NCI-H146 treated with DMSO at 0.1 percent for 48 hours (cell line): ENCODE measurements around the gene CDH13.

ENCODE experiments used
- DNase-seq: peaks from one replicate; lab custom pipeline; 2025; ENCODE audit not compliant: unreplicated experiment; lab: John Stamatoyannopoulos, UW

The CDH13 gene

GRCh38 chr16:83138976-83139690 lies 512.4 kb downstream of the CDH13 start:
- DNase-seq: no peak

DNA sequence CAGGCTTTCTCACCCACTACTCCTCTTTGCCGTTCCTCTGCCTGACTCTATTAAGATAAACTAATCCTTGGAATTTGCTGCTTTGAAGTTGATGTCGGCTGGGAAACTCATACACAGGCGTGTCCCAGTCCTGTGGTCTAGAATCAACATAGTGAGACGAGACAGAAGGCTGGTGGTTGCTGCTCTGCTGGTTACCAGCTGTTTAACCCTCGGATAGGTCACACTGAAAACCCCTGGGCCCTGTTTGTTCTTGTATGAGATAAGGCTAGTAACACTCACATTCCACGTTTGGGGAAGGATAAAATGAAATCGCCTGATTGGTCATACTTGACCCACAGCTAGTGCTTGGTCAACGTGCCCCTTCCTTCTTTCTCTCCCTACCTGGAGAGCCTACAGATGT lies 517.0 kb downstream of the CDH13 start:
- no peak for DNase-seq

- DNase-seq: no peak
Observed at GRCh38 chr16:83145297-83145696, 518.5 kb downstream of the CDH13 start.

GRCh38 chr16:83147244-83147643 lies 520.5 kb downstream of the CDH13 start:
- no peak for DNase-seq

DNA sequence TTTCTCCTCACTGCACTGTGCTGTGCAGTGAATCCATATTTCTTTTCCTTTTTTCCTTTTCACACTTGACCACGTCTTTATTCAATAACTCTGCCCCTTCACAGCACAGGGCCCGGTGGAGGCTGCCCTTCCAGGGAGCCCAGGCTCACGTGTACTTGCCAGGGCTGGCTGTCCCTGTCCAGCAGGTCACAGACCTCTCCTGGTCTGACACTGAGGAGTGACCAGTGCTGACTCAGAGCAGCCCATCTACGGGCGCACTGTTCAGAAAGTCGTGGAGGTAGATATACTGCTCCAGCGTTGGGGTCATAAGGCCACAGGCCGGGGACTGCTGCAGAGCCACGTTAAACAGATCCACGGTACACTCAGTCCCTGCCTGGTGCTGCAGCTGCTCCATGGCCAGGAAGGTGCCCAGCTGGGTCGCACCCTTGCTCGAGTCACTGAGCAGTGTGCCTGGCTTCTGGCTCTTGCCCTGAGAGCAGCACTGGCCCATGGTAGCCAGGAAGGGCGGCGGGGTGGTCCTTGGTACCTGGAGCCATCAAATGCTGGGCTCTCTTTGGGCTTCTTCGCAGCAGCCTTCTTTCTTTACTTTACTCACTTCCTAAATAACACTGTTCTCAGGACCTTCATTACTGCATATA lies 531.7 kb downstream of the CDH13 start:
- no peak for DNase-seq

DNA sequence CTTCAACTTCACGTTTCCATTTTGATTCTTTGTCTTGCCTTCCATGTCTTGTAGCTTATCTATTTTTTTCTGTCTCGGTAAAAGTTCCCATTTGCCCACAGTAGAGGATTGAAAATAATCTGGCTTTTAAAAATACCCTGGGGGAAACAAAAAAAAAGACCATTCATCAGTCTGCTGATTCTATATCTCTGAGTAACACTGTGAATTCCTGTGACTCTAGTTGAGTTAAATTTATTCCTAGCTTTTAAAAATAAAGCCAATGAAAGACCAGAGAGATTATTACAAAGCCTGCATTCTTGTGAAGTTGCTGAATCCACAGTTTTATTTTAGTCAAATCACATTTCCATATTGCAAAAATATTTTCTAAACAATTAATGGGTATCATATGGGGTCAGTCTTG lies 532.3 kb downstream of the CDH13 start:
- DNase-seq: no peak

DNA sequence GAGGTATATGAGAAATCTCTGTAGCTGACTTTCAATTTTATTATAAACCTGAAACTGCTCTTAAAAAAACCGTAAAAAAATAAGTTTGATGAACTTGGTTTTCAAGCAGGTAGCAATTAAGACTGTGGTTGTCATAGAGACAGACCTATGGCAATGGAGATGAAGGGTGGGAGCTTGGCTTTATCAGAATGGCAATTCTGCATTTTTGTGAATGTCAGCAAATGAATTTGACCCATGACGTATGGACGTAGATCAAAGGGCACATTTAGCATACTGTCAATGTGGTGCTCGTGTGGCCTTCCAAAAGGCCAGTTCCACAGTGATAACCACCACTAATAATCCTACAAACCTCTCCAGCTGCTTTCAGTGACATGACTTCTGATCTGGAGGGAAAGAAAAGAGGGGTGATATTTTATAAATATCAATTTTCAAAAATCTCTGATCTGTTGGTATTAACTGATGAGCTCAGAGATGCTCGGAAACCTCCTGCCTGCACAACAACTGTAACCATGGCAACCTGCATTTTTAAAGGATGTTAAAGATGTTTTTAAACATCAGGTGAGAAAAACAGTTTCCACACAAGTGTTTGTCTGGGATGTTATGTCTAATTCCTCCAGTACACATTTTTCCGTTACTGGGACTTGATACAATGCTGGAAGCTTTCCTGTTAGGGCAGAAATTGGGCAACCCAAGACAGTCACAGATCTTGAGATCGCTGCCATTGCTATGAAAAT lies 533.7 kb downstream of the CDH13 start:
- DNase-seq: no peak

GRCh38 chr16:83162791-83163190 lies 536.0 kb downstream of the CDH13 start:
- DNase-seq: no peak

DNA sequence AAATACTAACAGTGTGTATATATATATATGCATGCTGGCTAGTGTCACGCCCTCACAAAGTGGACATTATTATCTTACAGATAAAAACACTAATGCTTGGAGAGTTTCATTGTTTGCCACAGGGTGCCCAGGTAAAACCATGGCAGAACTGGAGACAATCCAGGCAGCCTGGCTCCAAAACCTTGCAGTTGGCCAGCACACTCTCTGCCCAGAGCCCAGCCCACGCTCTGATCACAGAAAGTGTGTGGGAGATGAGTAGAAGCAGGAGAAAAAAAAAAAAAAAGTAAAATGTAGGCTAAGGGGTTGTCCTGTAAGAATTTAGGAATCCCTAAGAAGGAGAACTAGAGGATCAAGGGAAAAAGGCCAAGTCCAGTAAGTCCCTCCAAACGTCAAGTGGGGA lies 538.0 kb downstream of the CDH13 start:
- no peak for DNase-seq

DNA sequence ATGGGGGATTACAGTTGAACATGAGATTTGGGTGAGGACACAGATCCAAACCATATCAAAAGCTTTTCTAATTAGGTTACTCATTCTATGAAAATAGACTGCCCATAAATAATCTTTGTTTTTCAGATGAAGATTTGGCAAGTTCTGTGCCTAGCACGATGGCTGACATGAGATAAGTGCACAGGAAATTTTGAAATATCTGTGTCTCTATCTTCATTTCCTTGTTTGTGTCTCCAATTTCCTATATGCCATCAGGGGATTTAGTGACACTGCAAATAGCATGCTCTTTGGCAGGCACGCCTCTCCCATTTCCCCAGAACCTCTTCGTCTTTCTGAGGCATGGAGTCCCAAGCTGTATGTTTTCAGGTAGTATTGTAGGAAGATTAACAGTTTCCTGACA lies 544.6 kb downstream of the CDH13 start:
- no peak for DNase-seq

- no peak for DNase-seq
Observed at GRCh38 chr16:83174671-83175070, 547.9 kb downstream of the CDH13 start.

DNA sequence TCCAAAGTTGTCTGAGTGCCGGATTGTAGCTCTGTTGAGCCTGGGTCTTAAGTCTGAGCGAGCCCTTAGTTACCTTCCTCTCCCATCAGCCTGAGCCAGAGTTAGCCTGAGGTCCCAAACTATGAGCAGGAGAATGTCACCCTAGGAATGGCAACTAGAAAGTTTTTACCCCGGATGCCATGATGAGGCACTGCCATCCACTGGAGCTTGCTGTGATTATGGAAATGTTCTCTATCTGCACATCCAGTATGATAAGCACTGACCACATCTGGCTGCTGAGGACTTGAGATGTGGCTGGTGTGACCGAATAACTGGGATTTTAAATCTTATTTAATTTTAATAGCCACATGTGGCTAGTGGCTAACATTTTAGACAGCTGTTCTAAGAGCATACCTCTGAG lies 550.0 kb downstream of the CDH13 start:
- no peak for DNase-seq

DNA sequence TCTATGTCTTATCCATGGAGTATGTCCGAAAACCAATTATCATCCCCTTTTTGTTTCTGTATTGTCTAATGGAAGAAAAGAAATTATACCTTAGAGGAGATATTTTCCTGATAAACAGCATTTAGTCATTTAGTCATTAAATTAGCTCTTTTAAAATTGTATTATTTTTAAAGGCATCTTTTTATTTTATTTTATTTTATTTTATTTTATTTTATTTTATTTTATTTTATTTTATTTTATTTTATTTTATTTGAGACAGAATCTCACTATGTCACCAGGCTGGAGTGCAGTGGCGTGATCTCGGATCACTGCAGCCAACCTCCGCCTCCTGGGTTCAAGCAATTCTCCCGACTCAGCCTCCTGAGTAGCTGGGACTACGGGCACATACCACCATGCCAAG lies 559.1 kb downstream of the CDH13 start:
- DNase-seq: no peak

DNA sequence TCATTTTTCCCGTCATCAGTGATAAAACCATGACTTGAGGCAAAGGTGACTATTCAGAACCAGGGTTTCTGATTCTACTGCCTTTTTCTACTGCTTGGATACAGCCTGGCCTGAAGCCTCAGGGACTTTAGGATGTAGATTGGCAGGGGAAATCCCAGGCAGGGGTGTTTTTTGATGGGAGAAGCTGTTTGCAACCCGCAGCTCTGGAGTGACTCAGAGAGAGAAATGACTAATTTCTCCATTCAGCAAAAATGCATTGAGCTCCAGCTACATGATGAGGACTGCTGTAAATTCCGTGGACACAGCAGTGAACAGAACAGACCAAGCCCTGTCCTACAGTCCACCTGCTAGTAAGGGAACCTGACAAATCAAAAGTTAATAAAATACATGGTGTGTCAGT lies 560.6 kb downstream of the CDH13 start:
- no peak for DNase-seq

GRCh38 chr16:83196796-83197195 lies 570.0 kb downstream of the CDH13 start:
- no peak for DNase-seq

DNA sequence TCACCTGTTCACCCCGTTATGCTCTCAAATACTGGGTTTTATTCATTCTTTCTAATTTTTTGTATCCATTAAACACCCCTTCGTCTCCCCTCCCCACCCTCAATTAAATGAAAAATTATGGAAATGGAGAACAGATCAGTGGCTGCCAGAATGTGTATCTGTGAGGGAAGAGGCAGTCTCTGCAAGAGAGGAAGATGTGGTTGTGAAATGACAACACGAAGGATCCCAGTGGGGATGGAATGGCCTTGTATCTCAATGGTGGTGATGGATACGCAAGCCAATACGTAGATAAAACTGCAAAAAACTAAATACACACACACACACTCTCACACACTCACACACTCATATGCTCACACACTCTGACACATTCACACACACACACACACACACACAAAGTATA lies 570.7 kb downstream of the CDH13 start:
- no peak for DNase-seq

- DNase-seq: no peak
Observed at GRCh38 chr16:83198977-83199376, 572.2 kb downstream of the CDH13 start.

DNA sequence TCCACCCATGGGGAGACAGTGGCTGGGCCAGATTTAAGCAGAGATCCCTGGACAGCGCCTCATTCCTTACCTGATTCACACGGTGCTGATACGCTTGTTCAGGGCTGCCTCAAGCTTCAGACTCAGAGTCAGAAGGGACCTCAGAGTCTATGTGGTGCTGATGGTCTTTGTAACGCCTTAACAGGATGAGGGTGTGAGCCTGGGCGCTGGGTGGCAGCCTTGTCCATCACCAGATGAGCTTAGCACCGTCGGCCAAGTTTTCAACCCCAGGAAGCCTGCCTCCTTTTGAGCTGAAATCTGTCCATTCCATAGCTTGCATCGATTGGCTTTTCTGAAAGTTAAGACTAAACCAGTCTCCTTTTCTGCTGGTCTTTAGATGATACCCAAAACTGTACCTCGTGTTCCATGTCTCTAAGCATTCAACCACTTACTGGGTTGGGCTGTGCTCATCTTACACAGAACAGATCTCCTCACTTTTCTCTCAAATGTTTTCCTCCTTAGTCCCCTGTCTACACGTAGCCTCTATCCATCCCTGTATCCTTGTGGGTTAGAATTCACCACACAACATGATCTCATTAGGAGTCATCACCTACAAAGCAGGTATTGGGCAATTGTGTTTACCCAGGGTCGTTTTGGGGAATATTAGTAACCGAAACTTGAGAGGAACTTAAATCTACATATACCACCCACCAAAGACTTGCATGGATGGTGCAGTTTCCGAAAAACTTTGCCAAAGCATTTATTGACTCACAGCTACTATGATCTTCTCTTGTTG lies 573.4 kb downstream of the CDH13 start:
- DNase-seq: peak; percentile 40

DNA sequence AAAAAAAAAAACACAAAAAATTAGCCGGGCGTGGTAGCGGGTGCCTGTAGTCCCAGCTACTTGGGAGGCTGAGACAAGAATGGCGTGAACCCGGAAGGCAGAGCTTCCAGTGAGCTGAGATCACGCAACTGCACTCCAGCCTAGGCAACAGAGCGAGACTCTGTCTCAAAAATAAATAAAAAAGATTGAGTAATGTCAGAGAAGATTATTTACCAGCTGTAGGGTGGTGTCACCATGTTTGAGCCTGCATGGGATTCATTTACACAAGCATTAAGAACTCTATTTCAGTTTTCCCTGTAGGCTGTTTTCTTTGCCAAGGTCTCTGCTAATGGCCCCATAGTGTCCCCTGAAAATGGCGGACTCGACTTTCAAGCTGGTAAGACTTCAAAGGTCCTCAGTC lies 575.0 kb downstream of the CDH13 start:
- no peak for DNase-seq

GRCh38 chr16:83205896-83206295 lies 579.1 kb downstream of the CDH13 start:
- no peak for DNase-seq

- no peak for DNase-seq
Observed at GRCh38 chr16:83206426-83206825, 579.7 kb downstream of the CDH13 start.

DNA sequence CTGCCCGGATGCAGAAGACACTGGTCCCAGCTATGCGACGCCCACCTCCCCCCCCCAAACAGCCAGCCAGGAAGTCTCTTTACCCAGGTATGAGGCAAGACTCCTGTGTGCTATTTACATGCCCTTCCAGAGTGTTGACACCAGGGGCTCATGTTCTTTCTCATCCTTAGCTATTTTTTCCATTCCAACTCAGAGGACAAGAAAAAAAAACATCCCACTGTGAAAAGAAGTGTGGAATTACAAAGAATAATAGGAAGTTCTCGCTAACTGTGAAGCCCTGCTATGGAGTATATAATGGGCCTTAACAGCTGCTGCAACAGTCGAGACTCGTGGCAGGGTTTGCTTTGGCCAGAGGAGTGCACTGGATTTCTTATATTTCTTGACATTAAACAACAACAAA lies 584.9 kb downstream of the CDH13 start:
- peak; percentile 8 for DNase-seq
